ENCODE measurements around the gene CDK5. TPM values are rescaled to one million over a fixed set of nuclear protein-coding genes. Genes with fewer than 3 reads are reported as not detected.

Gene CDK5
- total and polyA plus RNA-seq, 2 of the 13 experiments (the other 11 are each of a cell fraction or from before 2014, with no cell fraction given), result 16.4 to 21.3 TPM

GRCh38 chr7:151012031-151012692 lies 45.5 kb downstream of the CDK5 start (continued):
- TF ChIP-seq ARID4A (CRISPR knock-in tag; IDR thresholded peaks at IDR 0.05; ENCODE audit: borderline replicate concordance) (peak; percentile 52; the same call in 1 of the 2 replicates), ZNF891 (CRISPR knock-in tag; IDR thresholded peaks at IDR 0.05) (0 out of 2 replicates have a peak, but pooled peaks have one; percentile 43), ELF3 (CRISPR knock-in tag; IDR thresholded peaks at IDR 0.05) (peak; percentile 79), ZNF335 (CRISPR knock-in tag; IDR thresholded peaks at IDR 0.05) (0 out of 2 replicates have a peak, but pooled peaks have one; percentile 64), TGIF2 (CRISPR knock-in tag; IDR thresholded peaks at IDR 0.05) (0 out of 2 replicates have a peak, but pooled peaks have one; percentile 21), ZNF296 (CRISPR knock-in tag; conservative IDR thresholded peaks at IDR 0.05) (no peak), SOX6 (IDR thresholded peaks at IDR 0.05) (no peak), SOX6 (CRISPR knock-in tag; IDR thresholded peaks at IDR 0.05) (no peak), REL (CRISPR knock-in tag; conservative IDR thresholded peaks at IDR 0.05) (no peak), ERF (CRISPR knock-in tag; IDR thresholded peaks at IDR 0.05) (peak; percentile 17; the same call in 1 of the 2 replicates), TERF1 (CRISPR knock-in tag; IDR thresholded peaks at IDR 0.05) (no peak), CENPX (CRISPR knock-in tag; IDR thresholded peaks at IDR 0.05) (no peak), ZNF800 (CRISPR knock-in tag; IDR thresholded peaks at IDR 0.05) (0 out of 2 replicates have a peak, but pooled peaks have one; percentile 60), ZSCAN9 (CRISPR knock-in tag; IDR thresholded peaks at IDR 0.05; ENCODE audit: borderline replicate concordance) (no peak), ZNF383 (CRISPR knock-in tag; IDR thresholded peaks at IDR 0.05; ENCODE audit: borderline replicate concordance) (no peak), NFAT5 (CRISPR knock-in tag; IDR thresholded peaks at IDR 0.05) (0 out of 2 replicates have a peak, but pooled peaks have one; percentile 39)

Data from HepG2 (cell line).